ENCODE results near the gene SIRT6.
"Not testable (repeated sequence)": the region's sequence is repeated elsewhere in the genome, so short reads cannot be mapped to it uniquely, and the experiment has no call there.

The SIRT6 gene

DNA sequence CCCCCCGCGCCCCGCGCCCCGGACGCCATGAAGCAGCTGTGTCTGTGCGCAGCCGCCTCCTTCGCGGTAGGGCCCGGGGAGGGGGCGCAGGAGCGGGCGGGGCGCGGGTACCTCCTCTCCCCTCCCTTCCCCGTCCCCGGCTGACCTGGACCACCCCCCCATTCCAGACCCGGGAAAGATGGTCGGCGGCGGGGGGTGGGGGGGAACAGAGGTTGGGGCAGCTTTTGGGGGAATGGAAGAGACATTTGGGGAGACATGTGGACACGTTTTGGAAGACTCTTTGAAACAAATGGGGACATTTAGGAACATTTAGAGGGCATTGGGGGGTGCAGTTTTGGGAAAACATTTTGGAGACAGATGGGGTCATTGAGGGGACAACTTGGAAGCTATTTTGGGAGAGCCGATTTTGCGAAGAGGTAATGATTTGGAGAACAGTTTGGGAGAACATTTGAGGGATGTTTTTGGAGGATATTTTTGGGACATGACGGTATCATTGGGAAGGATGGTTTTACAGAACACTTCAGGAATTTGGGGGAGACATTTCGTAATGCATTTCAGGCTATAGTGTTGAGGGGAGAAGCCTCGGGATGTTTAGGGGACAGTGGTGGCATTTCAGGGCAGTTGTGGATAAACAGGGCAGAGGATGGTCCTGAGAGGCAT, 16.2 kb upstream of the SIRT6 start:
- Histone ChIP-seq H3K27ac (ENCODE audit: low read length) (no peak overlapping the region), H3K9me3 (ENCODE audit: control insufficient read depth in 1 of 2, low read length in 2 of 2) (no peaks in the 10 kb centered on the region), H3K4me3 (ENCODE audit: low read depth in 1 of 2, low read length in 2 of 2) (no peak overlapping the region), H3K27me3 (ENCODE audit: low read depth, low read length) (peaks cover 25% of the 10 kb centered on the region), H3K36me3 (ENCODE audit: control insufficient read depth in 1 of 2, insufficient read depth in 2 of 2, low read length in 2 of 2) (no peaks in the 10 kb centered on the region), H3K4me1 (ENCODE audit: control insufficient read depth in 1 of 2, insufficient read depth in 2 of 2, low read length in 2 of 2) (no peaks in the 10 kb centered on the region)

GRCh38 chr19:4197625-4198466, 15.5 kb upstream of the SIRT6 start:
- H3K4me1 ChIP-seq (ENCODE audit: control insufficient read depth in 1 of 2, insufficient read depth in 2 of 2, low read length in 2 of 2), result no peaks in the 10 kb centered on the region
- no peaks in the 10 kb centered on the region for H3K36me3 ChIP-seq (ENCODE audit: control insufficient read depth in 1 of 2, insufficient read depth in 2 of 2, low read length in 2 of 2)
- no peaks in the 10 kb centered on the region for H3K9me3 ChIP-seq (ENCODE audit: control insufficient read depth in 1 of 2, low read length in 2 of 2)
- peaks cover 25% of the 10 kb centered on the region for H3K27me3 ChIP-seq (ENCODE audit: low read depth, low read length)
- no peak overlapping the region for H3K27ac ChIP-seq (ENCODE audit: low read length)
- no peak overlapping the region for H3K4me3 ChIP-seq (ENCODE audit: low read depth in 1 of 2, low read length in 2 of 2)

GRCh38 chr19:4197228-4197624, 14.9 kb upstream of the SIRT6 start:
- no peaks in the 10 kb centered on the region for H3K9me3 ChIP-seq (ENCODE audit: control insufficient read depth in 1 of 2, low read length in 2 of 2)
- H3K36me3 ChIP-seq (ENCODE audit: control insufficient read depth in 1 of 2, insufficient read depth in 2 of 2, low read length in 2 of 2), result no peaks in the 10 kb centered on the region
- H3K27me3 ChIP-seq (ENCODE audit: low read depth, low read length), result peaks cover 25% of the 10 kb centered on the region
- no peak overlapping the region for H3K27ac ChIP-seq (ENCODE audit: low read length)
- H3K4me1 ChIP-seq (ENCODE audit: control insufficient read depth in 1 of 2, insufficient read depth in 2 of 2, low read length in 2 of 2), result no peaks in the 10 kb centered on the region
- H3K4me3 ChIP-seq (ENCODE audit: low read depth in 1 of 2, low read length in 2 of 2), result no peak overlapping the region

DNA sequence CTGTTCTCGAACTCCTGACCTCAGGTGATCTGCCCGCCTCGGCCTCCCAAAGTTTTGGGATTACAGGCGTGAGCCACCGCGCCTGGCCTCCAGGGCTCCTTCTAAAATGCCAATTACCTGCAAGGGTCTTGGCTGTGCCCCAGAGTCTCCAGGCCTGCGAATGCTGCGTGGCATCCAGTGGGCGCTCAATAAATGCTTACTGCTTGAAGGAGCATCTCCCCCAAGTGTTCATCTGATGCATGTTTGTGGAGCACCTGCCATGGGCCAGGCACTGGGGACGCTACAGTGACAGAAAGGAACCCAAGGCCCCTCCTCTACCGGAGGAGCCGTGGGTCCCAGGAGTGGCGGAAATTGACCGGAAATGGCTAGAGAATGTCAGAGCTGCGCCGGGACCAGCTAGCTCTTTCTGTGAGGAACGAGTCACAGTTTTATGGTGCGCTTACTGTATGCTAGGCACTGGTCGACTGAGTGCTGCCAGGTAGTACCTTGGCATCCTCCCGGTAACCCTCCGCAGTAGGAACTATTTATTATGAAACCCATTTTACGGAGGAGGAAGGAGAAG, 14.3 kb upstream of the SIRT6 start:
- Histone ChIP-seq H3K4me1 (ENCODE audit: control insufficient read depth in 1 of 2, insufficient read depth in 2 of 2, low read length in 2 of 2) (no peaks in the 10 kb centered on the region), H3K27me3 (ENCODE audit: low read depth, low read length) (peaks cover 25% of the 10 kb centered on the region)

GRCh38 chr19:4196009-4196408, 13.6 kb upstream of the SIRT6 start:
- H3K36me3 ChIP-seq (ENCODE audit: control insufficient read depth in 1 of 2, insufficient read depth in 2 of 2, low read length in 2 of 2), result no peaks in the 10 kb centered on the region
- no peak overlapping the region for H3K27ac ChIP-seq (ENCODE audit: low read length)
- H3K27me3 ChIP-seq (ENCODE audit: low read depth, low read length), result peaks cover 25% of the 10 kb centered on the region
- H3K9me3 ChIP-seq (ENCODE audit: control insufficient read depth in 1 of 2, low read length in 2 of 2), result no peaks in the 10 kb centered on the region
- H3K4me1 ChIP-seq (ENCODE audit: control insufficient read depth in 1 of 2, insufficient read depth in 2 of 2, low read length in 2 of 2), result no peaks in the 10 kb centered on the region
- no peak overlapping the region for H3K4me3 ChIP-seq (ENCODE audit: low read depth in 1 of 2, low read length in 2 of 2)

More for the DNA sequence above, 14.3 kb upstream of the SIRT6 start:
- H3K9me3 ChIP-seq (ENCODE audit: control insufficient read depth in 1 of 2, low read length in 2 of 2), result no peaks in the 10 kb centered on the region
- no peak overlapping the region for H3K4me3 ChIP-seq (ENCODE audit: low read depth in 1 of 2, low read length in 2 of 2)
- H3K27ac ChIP-seq (ENCODE audit: low read length), result no peak overlapping the region
- no peaks in the 10 kb centered on the region for H3K36me3 ChIP-seq (ENCODE audit: control insufficient read depth in 1 of 2, insufficient read depth in 2 of 2, low read length in 2 of 2)

DNA sequence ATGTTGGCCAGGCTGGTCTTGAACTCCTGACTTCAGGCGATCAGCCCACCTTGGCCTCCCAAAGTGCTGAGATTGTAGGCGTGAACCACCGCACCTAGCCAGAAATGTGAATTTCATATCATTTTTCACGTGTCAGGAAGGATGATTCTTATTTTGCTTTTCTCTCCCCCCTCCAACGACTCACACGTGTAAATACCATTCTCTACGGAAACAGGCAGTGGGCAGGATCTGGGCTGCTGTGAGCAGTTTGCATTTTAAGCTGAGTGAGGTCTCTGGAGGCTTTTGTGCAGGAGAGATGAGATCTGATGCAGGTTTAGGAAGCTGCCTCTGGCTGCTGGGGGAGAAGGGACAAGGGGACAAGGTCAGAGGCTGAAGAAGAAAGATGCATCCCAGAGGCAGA, 12.0 kb upstream of the SIRT6 start:
- Histone ChIP-seq H3K4me1 (ENCODE audit: control insufficient read depth in 1 of 2, insufficient read depth in 2 of 2, low read length in 2 of 2) (no peaks in the 10 kb centered on the region), H3K4me3 (ENCODE audit: low read depth in 1 of 2, low read length in 2 of 2) (no peak overlapping the region), H3K36me3 (ENCODE audit: control insufficient read depth in 1 of 2, insufficient read depth in 2 of 2, low read length in 2 of 2) (no peaks in the 10 kb centered on the region), H3K9me3 (ENCODE audit: control insufficient read depth in 1 of 2, low read length in 2 of 2) (no peaks in the 10 kb centered on the region), H3K27ac (ENCODE audit: low read length) (no peak overlapping the region), H3K27me3 (ENCODE audit: low read depth, low read length) (peaks cover 21% of the 10 kb centered on the region)

DNA sequence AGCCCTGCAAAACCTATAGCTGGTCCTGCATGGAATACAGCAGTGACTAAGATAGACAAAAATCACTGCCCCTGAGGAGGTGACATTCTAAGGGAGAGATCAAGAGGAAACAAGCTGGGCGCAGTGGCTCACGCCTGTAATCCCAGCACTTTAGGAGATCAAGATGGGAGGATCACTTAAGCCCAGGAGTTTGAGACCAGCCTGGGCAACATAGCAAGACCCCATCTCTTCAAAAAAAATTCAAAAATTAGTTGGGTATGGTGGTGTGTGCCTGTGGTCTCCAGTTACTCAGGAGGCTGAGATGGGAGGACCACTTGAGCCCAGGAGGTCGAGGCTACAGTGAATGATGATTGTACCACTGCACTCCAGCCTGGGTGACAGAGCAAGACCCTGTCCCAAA, 10.2 kb upstream of the SIRT6 start:
- not testable (repeated sequence) for H3K27ac ChIP-seq (ENCODE audit: low read length); H3K4me1 ChIP-seq (ENCODE audit: control insufficient read depth in 1 of 2, insufficient read depth in 2 of 2, low read length in 2 of 2); H3K9me3 ChIP-seq (ENCODE audit: control insufficient read depth in 1 of 2, low read length in 2 of 2); H3K4me3 ChIP-seq (ENCODE audit: low read depth in 1 of 2, low read length in 2 of 2); H3K36me3 ChIP-seq (ENCODE audit: control insufficient read depth in 1 of 2, insufficient read depth in 2 of 2, low read length in 2 of 2)
- peaks cover 10% of the 10 kb centered on the region for H3K27me3 ChIP-seq (ENCODE audit: low read depth, low read length)

- Histone ChIP-seq H3K27ac (ENCODE audit: low read length) (no peak overlapping the region), H3K4me1 (ENCODE audit: control insufficient read depth in 1 of 2, insufficient read depth in 2 of 2, low read length in 2 of 2) (no peaks in the 10 kb centered on the region), H3K27me3 (ENCODE audit: low read depth, low read length) (no peaks in the 10 kb centered on the region), H3K4me3 (ENCODE audit: low read depth in 1 of 2, low read length in 2 of 2) (no peak overlapping the region), H3K9me3 (ENCODE audit: control insufficient read depth in 1 of 2, low read length in 2 of 2) (no peaks in the 10 kb centered on the region), H3K36me3 (ENCODE audit: control insufficient read depth in 1 of 2, insufficient read depth in 2 of 2, low read length in 2 of 2) (no peaks in the 10 kb centered on the region)
Observed at GRCh38 chr19:4189641-4190040, 7.3 kb upstream of the SIRT6 start.

- Histone ChIP-seq H3K27me3 (ENCODE audit: low read depth, low read length) (no peaks in the 10 kb centered on the region), H3K4me1 (ENCODE audit: control insufficient read depth in 1 of 2, insufficient read depth in 2 of 2, low read length in 2 of 2) (peaks cover 0 to 5% of the 10 kb centered on the region in 2 donors)
Observed at GRCh38 chr19:4187313-4188122, 5.2 kb upstream of the SIRT6 start.

GRCh38 chr19:4186087-4186993, 4.0 kb upstream of the SIRT6 start:
- Histone ChIP-seq H3K4me1 (ENCODE audit: control insufficient read depth in 1 of 2, insufficient read depth in 2 of 2, low read length in 2 of 2) (peaks cover 0 to 12% of the 10 kb centered on the region in 2 donors), H3K27ac (ENCODE audit: low read length) (no peak overlapping the region), H3K9me3 (ENCODE audit: control insufficient read depth in 1 of 2, low read length in 2 of 2) (no peaks in the 10 kb centered on the region), H3K27me3 (ENCODE audit: low read depth, low read length) (no peaks in the 10 kb centered on the region), H3K4me3 (ENCODE audit: low read depth in 1 of 2, low read length in 2 of 2) (no peak overlapping the region), H3K36me3 (ENCODE audit: control insufficient read depth in 1 of 2, insufficient read depth in 2 of 2, low read length in 2 of 2) (no peaks in the 10 kb centered on the region)

More at GRCh38 chr19:4187313-4188122, 5.2 kb upstream of the SIRT6 start:
- no peaks in the 10 kb centered on the region for H3K9me3 ChIP-seq (ENCODE audit: control insufficient read depth in 1 of 2, low read length in 2 of 2)
- H3K27ac ChIP-seq (ENCODE audit: low read length), result no peak overlapping the region
- H3K36me3 ChIP-seq (ENCODE audit: control insufficient read depth in 1 of 2, insufficient read depth in 2 of 2, low read length in 2 of 2), result no peaks in the 10 kb centered on the region
- H3K4me3 ChIP-seq (ENCODE audit: low read depth in 1 of 2, low read length in 2 of 2), result no peak overlapping the region

All from muscle layer of duodenum (tissue), 2 donors.